GM10847 (cell line): Measurements from ENCODE around the gene ANKIB1.

Experiments used
- POLR2A ChIP-seq: IDR thresholded peaks from 2 replicates; pipeline ENCODE4 v1.6.1; 2011; ENCODE audit not compliant: insufficient read length; ENCODE audit errors: extremely low read depth

Gene ANKIB1

GRCh38 chr7:92245487-92246359, at the start of gene ANKIB1, which contains the start of gene KRIT1:
TSS of gene ANKIB1 (plus strand) at chr7:92245974. CDS start at chr7:92294979, 49,005 bp downstream.
TSS of gene KRIT1 (minus strand) at chr7:92245914. CDS start at chr7:92242135, 3,779 bp downstream.
- peak; percentile 49 for TF ChIP-seq POLR2A

- no peak for TF ChIP-seq POLR2A
Measured at GRCh38 chr7:92200791-92201190, 45.0 kb upstream of the ANKIB1 start.

GRCh38 chr7:92205987-92206386, 39.8 kb upstream of the ANKIB1 start:
- TF ChIP-seq POLR2A: no peak

GRCh38 chr7:92206672-92207071, 39.1 kb upstream of the ANKIB1 start:
- no peak for TF ChIP-seq POLR2A

- TF ChIP-seq POLR2A: no peak
Measured at GRCh38 chr7:92221766-92222165, 24.0 kb upstream of the ANKIB1 start.

GRCh38 chr7:92226981-92227380, 18.8 kb upstream of the ANKIB1 start:
- TF ChIP-seq POLR2A: no peak

- no peak for TF ChIP-seq POLR2A
Measured at GRCh38 chr7:92228100-92228499, 17.7 kb upstream of the ANKIB1 start.

GRCh38 chr7:92228742-92229141, 17.0 kb upstream of the ANKIB1 start:
- TF ChIP-seq POLR2A: no peak

GRCh38 chr7:92230547-92230946, 15.2 kb upstream of the ANKIB1 start:
- no peak for TF ChIP-seq POLR2A

- no peak for TF ChIP-seq POLR2A
Measured at GRCh38 chr7:92242972-92243371, 2.8 kb upstream of the ANKIB1 start.

- no peak for TF ChIP-seq POLR2A
Measured at GRCh38 chr7:92244808-92245486, 827 bp upstream of the ANKIB1 start.

- no peak for TF ChIP-seq POLR2A
Measured at GRCh38 chr7:92246360-92247101, 757 bp downstream of the ANKIB1 start.

GRCh38 chr7:92250603-92251002, 4.8 kb downstream of the ANKIB1 start:
- no peak for TF ChIP-seq POLR2A

GRCh38 chr7:92251181-92251580, 5.4 kb downstream of the ANKIB1 start:
- TF ChIP-seq POLR2A: no peak

GRCh38 chr7:92253251-92253650, 7.5 kb downstream of the ANKIB1 start:
- TF ChIP-seq POLR2A: no peak
